CD14-positive monocyte (primary cell): ENCODE data around the gene CBLB. TPM values are rescaled to one million over a fixed set of nuclear protein-coding genes. Genes with fewer than 3 reads are reported as not detected.

Experiments used
- DNase-seq, 3 donors: peaks; one replicate each; pipeline ENCODE4 v3.0.0-alpha.2; 2011 to 2022
- H2AFZ ChIP-seq: 2 replicates; pipeline ENCODE4 v1.6.0; 2012; ENCODE audit warnings: mild to moderate bottlenecking, low read depth, low read length, inconsistent platforms; ENCODE audit not compliant: insufficient read depth, poor library complexity, severe bottlenecking
- H3K27ac ChIP-seq, 2 donors: 1 replicate in 1 of 2; 2 replicates in 1 of 2; pipeline ENCODE4 v1.5.1; 2012 to 2013; ENCODE audit warnings: low read length in 2 of 2, control low read depth in 1 of 2, inconsistent platforms in 1 of 2, low read depth in 1 of 2, mild to moderate bottlenecking in 1 of 2
- H3K27me3 ChIP-seq, 2 donors: one replicate each; pipeline versions ENCODE4 v1.6.0 to v1.6.1; 2011 to 2013; ENCODE audit warnings: low read length in 2 of 2; ENCODE audit not compliant: control insufficient read depth in 2 of 2, insufficient read depth in 2 of 2
- H3K36me3 ChIP-seq, 2 donors: replicated peaks in 1 of 2; 1 replicate in 1 of 2; 2 replicates in 1 of 2; pipeline versions ENCODE4 v1.5.1 to v1.6.1; 2012 to 2013; ENCODE audit warnings: low read length in 2 of 2, control low read depth in 1 of 2, inconsistent platforms in 1 of 2, mild to moderate bottlenecking in 1 of 2; ENCODE audit not compliant: insufficient read depth in 2 of 2, control insufficient read depth in 1 of 2
- H3K4me1 ChIP-seq, 2 donors: 1 replicate in 1 of 2; 2 replicates in 1 of 2; pipeline versions ENCODE4 v1.5.1 to v1.6.1; 2012 to 2013; ENCODE audit warnings: low read length in 2 of 2, control low read depth in 1 of 2, inconsistent platforms in 1 of 2, mild to moderate bottlenecking in 1 of 2, moderate library complexity in 1 of 2; ENCODE audit not compliant: insufficient read depth in 2 of 2, control insufficient read depth in 1 of 2
- H3K4me2 ChIP-seq: replicated peaks from 2 replicates; pipeline ENCODE3; 2012; ENCODE audit warnings: low read length, moderate library complexity, mild to moderate bottlenecking; ENCODE audit not compliant: poor library complexity, severe bottlenecking; ENCODE audit errors: extremely low read depth
- H3K4me3 ChIP-seq, 3 experiments: fragments of 200-600 bp in 1 of 3; sonication (generic) in 1 of 3; replicated peaks in 1 of 3; 1 replicate in 2 of 3; 2 replicates in 1 of 3; pipeline ENCODE4 v1.5.1; 2011 to 2013; ENCODE audit warnings: low read length in 3 of 3, mild to moderate bottlenecking in 3 of 3, control low read depth in 2 of 3, low read depth in 2 of 3, inconsistent platforms in 1 of 3, moderate library complexity in 1 of 3
- H3K79me2 ChIP-seq: 2 replicates; pipeline ENCODE4 v1.6.0; 2012; ENCODE audit warnings: mild to moderate bottlenecking, control low read depth, inconsistent platforms, low read length, moderate library complexity; ENCODE audit not compliant: insufficient read depth
- H3K9ac ChIP-seq: 2 replicates; pipeline ENCODE4 v1.6.0; 2017; ENCODE audit warnings: low read length, mild to moderate bottlenecking; ENCODE audit not compliant: insufficient read depth, poor library complexity, severe bottlenecking
- H3K9me3 ChIP-seq, 2 donors: replicated peaks in 1 of 2; 1 replicate in 1 of 2; 2 replicates in 1 of 2; pipeline versions ENCODE4 v1.5.1 to v1.6.1; 2012 to 2013; ENCODE audit warnings: low read length in 2 of 2, control low read depth in 1 of 2; ENCODE audit not compliant: control insufficient read depth in 1 of 2, insufficient read depth in 1 of 2
- H4K20me1 ChIP-seq: 2 replicates; pipeline ENCODE4 v1.6.0; 2012; ENCODE audit warnings: mild to moderate bottlenecking, low read length, control low read depth, moderate library complexity; ENCODE audit not compliant: insufficient read depth
- H3K27ac Mint-ChIP-seq, 7 donors: one replicate each; pipeline ENCODE4 v1.8.0; 2020; ENCODE audit warnings: mild to moderate bottlenecking in 7 of 7, mixed read lengths in 7 of 7, moderate library complexity in 6 of 7, inconsistent platforms in 2 of 7
- H3K27me3 Mint-ChIP-seq, 3 donors: one replicate each; pipeline ENCODE4 v1.8.0; 2021 to 2022; ENCODE audit warnings: low read depth in 3 of 3, mild to moderate bottlenecking in 3 of 3, mixed read lengths in 3 of 3, moderate library complexity in 3 of 3, inconsistent platforms in 1 of 3
- H3K36me3 Mint-ChIP-seq, 2 donors: one replicate each; pipeline ENCODE4 v1.8.0; 2020; ENCODE audit warnings: mixed read lengths in 2 of 2, inconsistent platforms in 1 of 2, mild to moderate bottlenecking in 1 of 2
- H3K4me1 Mint-ChIP-seq: one replicate; pipeline ENCODE4 v1.8.0; 2020; ENCODE audit warnings: mild to moderate bottlenecking, mixed read lengths
- H3K4me3 Mint-ChIP-seq, 2 donors: one replicate each; pipeline ENCODE4 v1.8.0; 2020; ENCODE audit warnings: mild to moderate bottlenecking in 2 of 2, mixed read lengths in 2 of 2, moderate library complexity in 1 of 2
- H3K9me3 Mint-ChIP-seq, 7 donors: one replicate each; pipeline ENCODE4 v1.8.0; 2020 to 2022; ENCODE audit warnings: mixed read lengths in 7 of 7, mild to moderate bottlenecking in 6 of 7, moderate library complexity in 6 of 7, inconsistent platforms in 2 of 7
- WGBS: methylation state at CpG from one replicate; pipeline ENCODE4 v1.1.5; 2013; ENCODE audit warnings: missing lambda C conversion rate; ENCODE audit not compliant: insufficient coverage; 5-methylcytosine and 5-hydroxymethylcytosine counted together
- intact Hi-C, 2 donors: fragments of 100-400 bp; cut with micrococcal nuclease; formaldehyde crosslinking; loops; one replicate each; pipeline versions ENCODE4 v1.15.0 to v1.15.1; 2023
- polyA plus RNA-seq, 3 donors: library from polyadenylated mRNA; depleted of rRNA in 1 of 3; unstranded in 2 of 3; stranded (reverse) in 1 of 3; fragments of 300-500 nt in 2 of 3; fragments of >200 nt in 1 of 3; fragmentation: Illumina TruSeq in 2 of 3; gene quantifications; 1 replicate in 2 of 3; 2 replicates in 1 of 3; pipeline ENCODE4 v1.2.3, GENCODE V29; 2012 to 2021
- TF ChIP-seq, protein P1 (sequence below): fragments of 200-600 bp; IDR thresholded peaks from one replicate; pipeline ENCODE4 v1.8.0; 2022; ENCODE audit warnings: antibody characterized with exemption, mild to moderate bottlenecking

Gene CBLB
- polyA plus RNA-seq, 3 donors = 1.6 to 8.1 (median 3.6) TPM

DNA sequence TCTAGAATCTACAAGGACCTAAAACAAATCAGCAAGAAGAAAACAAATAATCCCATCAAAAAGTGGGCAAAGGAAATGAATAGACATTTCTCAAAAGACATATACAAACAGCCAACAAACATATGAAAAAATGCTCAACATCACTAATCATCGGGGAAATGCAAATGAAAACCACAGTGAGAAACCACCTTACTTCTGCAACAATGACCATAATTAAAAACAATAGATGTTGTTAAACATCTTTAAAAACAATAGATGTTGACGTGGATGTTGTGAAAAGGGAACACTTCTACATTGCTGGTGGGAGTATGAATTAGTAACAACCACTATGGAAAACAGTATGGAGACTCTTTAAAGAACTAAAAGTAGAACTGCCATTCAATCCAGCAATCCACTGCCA is 96.2 kb downstream of the CBLB start:
- Mint-ChIP-seq H3K27me3 (peaks cover 0 to 6% (median 0%) of the 10 kb centered on the region in 3 donors), H3K36me3 (peaks cover 3 to 12% of the 10 kb centered on the region in 2 donors), H3K9me3 (peaks cover 0 to 3% (median 0%) of the 10 kb centered on the region in 7 donors), H3K4me3 (no peak overlapping the region), H3K4me1 (peaks cover 2% of the 10 kb centered on the region), H3K27ac (no peak overlapping the region)
- intact Hi-C loops = no loop called here
- no peak overlapping the region for H3K4me3 ChIP-seq
- DNase-seq = no peak
- no CpG with 5 or more reads among the region's 2 CpGs for WGBS
- H3K9ac ChIP-seq = no peak overlapping the region
- H3K4me2 ChIP-seq = no peak overlapping the region
- H3K4me1 ChIP-seq = no peaks in the 10 kb centered on the region
- H4K20me1 ChIP-seq = no peaks in the 10 kb centered on the region
- H3K27me3 ChIP-seq = no peaks in the 10 kb centered on the region
- no peaks in the 10 kb centered on the region for H3K36me3 ChIP-seq
- H3K79me2 ChIP-seq = no peaks in the 10 kb centered on the region
- TF ChIP-seq, protein P1, sequence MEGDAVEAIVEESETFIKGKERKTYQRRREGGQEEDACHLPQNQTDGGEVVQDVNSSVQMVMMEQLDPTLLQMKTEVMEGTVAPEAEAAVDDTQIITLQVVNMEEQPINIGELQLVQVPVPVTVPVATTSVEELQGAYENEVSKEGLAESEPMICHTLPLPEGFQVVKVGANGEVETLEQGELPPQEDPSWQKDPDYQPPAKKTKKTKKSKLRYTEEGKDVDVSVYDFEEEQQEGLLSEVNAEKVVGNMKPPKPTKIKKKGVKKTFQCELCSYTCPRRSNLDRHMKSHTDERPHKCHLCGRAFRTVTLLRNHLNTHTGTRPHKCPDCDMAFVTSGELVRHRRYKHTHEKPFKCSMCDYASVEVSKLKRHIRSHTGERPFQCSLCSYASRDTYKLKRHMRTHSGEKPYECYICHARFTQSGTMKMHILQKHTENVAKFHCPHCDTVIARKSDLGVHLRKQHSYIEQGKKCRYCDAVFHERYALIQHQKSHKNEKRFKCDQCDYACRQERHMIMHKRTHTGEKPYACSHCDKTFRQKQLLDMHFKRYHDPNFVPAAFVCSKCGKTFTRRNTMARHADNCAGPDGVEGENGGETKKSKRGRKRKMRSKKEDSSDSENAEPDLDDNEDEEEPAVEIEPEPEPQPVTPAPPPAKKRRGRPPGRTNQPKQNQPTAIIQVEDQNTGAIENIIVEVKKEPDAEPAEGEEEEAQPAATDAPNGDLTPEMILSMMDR = no peak
- H3K9me3 ChIP-seq = no peaks in the 10 kb centered on the region
- H3K27ac ChIP-seq = no peak overlapping the region
- H2AFZ ChIP-seq = no peak overlapping the region

DNA sequence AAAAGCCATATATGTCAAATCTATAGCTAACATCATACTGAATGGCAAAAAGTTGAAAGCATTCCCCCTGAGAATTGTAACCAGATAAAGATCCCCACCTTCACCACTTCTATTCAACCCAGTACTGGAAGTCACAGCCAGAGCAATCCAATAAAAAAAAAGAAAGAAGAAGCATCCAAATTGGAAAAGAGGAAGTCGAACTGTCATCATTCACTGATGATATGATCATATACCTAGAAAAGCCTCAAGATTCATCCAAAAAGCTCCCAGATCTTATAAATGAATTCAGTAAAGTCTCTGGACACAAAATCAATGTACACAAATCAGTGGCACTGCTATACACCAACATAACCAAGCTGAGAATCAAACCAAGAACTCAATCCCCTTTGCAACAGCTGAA is 97.4 kb downstream of the CBLB start:
- Mint-ChIP-seq H3K27ac (no peak overlapping the region), H3K4me1 (peaks cover 3% of the 10 kb centered on the region), H3K9me3 (peaks cover 0 to 3% (median 0%) of the 10 kb centered on the region in 7 donors), H3K4me3 (no peak overlapping the region), H3K27me3 (peaks cover 0 to 4% (median 0%) of the 10 kb centered on the region in 3 donors), H3K36me3 (peaks cover 3 to 12% of the 10 kb centered on the region in 2 donors)
- no peak overlapping the region for H3K9ac ChIP-seq
- no peak overlapping the region for H3K27ac ChIP-seq
- no peak overlapping the region for H3K4me3 ChIP-seq
- WGBS = no CpG with 5 or more reads among the region's 1 CpG
- no peaks in the 10 kb centered on the region for H3K36me3 ChIP-seq
- H4K20me1 ChIP-seq = no peaks in the 10 kb centered on the region
- no peaks in the 10 kb centered on the region for H3K4me1 ChIP-seq
- no peak for DNase-seq
- H3K9me3 ChIP-seq = no peaks in the 10 kb centered on the region
- no peak overlapping the region for H2AFZ ChIP-seq
- H3K4me2 ChIP-seq = no peak overlapping the region
- TF ChIP-seq, protein P1 = no peak
- intact Hi-C loops = no loop called here
- H3K27me3 ChIP-seq = no peaks in the 10 kb centered on the region
- H3K79me2 ChIP-seq = no peaks in the 10 kb centered on the region
